GM19463 (cell line): ENCODE data around the gene MUC6.

Experiments
- ATAC-seq: cut with Tn5 transposase; IDR thresholded peaks from one replicate; pipeline ENCODE4 v1.9.1; 2021; ENCODE audit warnings: mild to moderate bottlenecking, moderate library complexity; ENCODE audit not compliant: unreplicated experiment

Gene MUC6

GRCh38 chr11:1051356-1052132 lies 15.0 kb upstream of the MUC6 start:
- ATAC-seq: no peak

GRCh38 chr11:1050581-1051355 lies 14.2 kb upstream of the MUC6 start:
- no peak for ATAC-seq

GRCh38 chr11:1049911-1050580 lies 13.5 kb upstream of the MUC6 start:
- no peak for ATAC-seq

GRCh38 chr11:1049431-1049891 lies 12.9 kb upstream of the MUC6 start:
- ATAC-seq: no peak

GRCh38 chr11:1049071-1049405 lies 12.5 kb upstream of the MUC6 start:
- ATAC-seq: no peak

- no peak for ATAC-seq
These were observed 12.0 kb upstream of the MUC6 start for GRCh38 chr11:1048375-1049070.

- ATAC-seq: no peak
These were observed 11.2 kb upstream of the MUC6 start for GRCh38 chr11:1047595-1048156.

GRCh38 chr11:1044160-1044559 lies 7.6 kb upstream of the MUC6 start:
- no peak for ATAC-seq

GRCh38 chr11:1043563-1044096 lies 7.1 kb upstream of the MUC6 start:
- no peak for ATAC-seq

GRCh38 chr11:1042626-1043562 lies 6.4 kb upstream of the MUC6 start:
- ATAC-seq: no peak

GRCh38 chr11:1041936-1042608 lies 5.6 kb upstream of the MUC6 start:
- ATAC-seq: no peak

GRCh38 chr11:1041471-1041870 lies 5.0 kb upstream of the MUC6 start:
- ATAC-seq: no peak

- ATAC-seq: no peak
These were observed 4.6 kb upstream of the MUC6 start for GRCh38 chr11:1041149-1041467.

GRCh38 chr11:1040428-1041148 lies 4.1 kb upstream of the MUC6 start:
- ATAC-seq: no peak

- no peak for ATAC-seq
These were observed 3.2 kb upstream of the MUC6 start for GRCh38 chr11:1039481-1040427.

- ATAC-seq: no peak
These were observed 2.4 kb upstream of the MUC6 start for GRCh38 chr11:1038921-1039320.

GRCh38 chr11:1038361-1038760 lies 1.8 kb upstream of the MUC6 start:
- ATAC-seq: no peak
